ENCODE data around the gene NUBP1.
"Not testable (repeated sequence)": the region's sequence is repeated elsewhere in the genome, so short reads cannot be mapped to it uniquely, and the experiment has no call there.

The NUBP1 gene

GRCh38 chr16:10743610-10744369 lies at the start of gene NUBP1:
Gene NUBP1, plus strand, starts transcription at chr16:10743842. Its CDS starts 22 bp downstream, at chr16:10743864.
- peak; percentile 100 for DNase-seq

GRCh38 chr16:10693889-10694288 lies 49.8 kb upstream of the NUBP1 start:
- DNase-seq, result no peak

- DNase-seq, result no peak
These were observed 49.3 kb upstream of the NUBP1 start for GRCh38 chr16:10694306-10694705.

- no peak for DNase-seq
These were observed 48.8 kb upstream of the NUBP1 start, which contains the start of gene TEKT5 for GRCh38 chr16:10694830-10695229. Gene TEKT5, minus strand, starts transcription at chr16:10694930. Its CDS starts 57 bp downstream, at chr16:10694873.

- DNase-seq, result no peak
These were observed 43.9 kb upstream of the NUBP1 start for GRCh38 chr16:10699756-10700155.

GRCh38 chr16:10708969-10709368 lies 34.7 kb upstream of the NUBP1 start:
- no peak for DNase-seq

- DNase-seq, result no peak
These were observed 15.4 kb upstream of the NUBP1 start for GRCh38 chr16:10728003-10728887.

- DNase-seq, result no peak
These were observed 14.3 kb upstream of the NUBP1 start for GRCh38 chr16:10729104-10730048.

- no peak for DNase-seq
These were observed 11.9 kb upstream of the NUBP1 start for GRCh38 chr16:10731790-10732189.

- DNase-seq, result peak; percentile 54 to 75
These were observed 6.5 kb upstream of the NUBP1 start for GRCh38 chr16:10737068-10737625.

- peak; percentile 49 to 61 for DNase-seq
These were observed 5.2 kb upstream of the NUBP1 start for GRCh38 chr16:10738231-10739077.

GRCh38 chr16:10740000-10740844 lies 3.4 kb upstream of the NUBP1 start:
- no peak for DNase-seq

GRCh38 chr16:10740845-10741208 lies 2.8 kb upstream of the NUBP1 start:
- no peak for DNase-seq

- not testable (repeated sequence) for DNase-seq
These were observed 2.4 kb upstream of the NUBP1 start for GRCh38 chr16:10741249-10741648.

- no peak for DNase-seq
These were observed 1.8 kb upstream of the NUBP1 start for GRCh38 chr16:10741844-10742243.

- no peak for DNase-seq
These were observed 424 bp upstream of the NUBP1 start for GRCh38 chr16:10743227-10743609.

- no peak for DNase-seq
These were observed 858 bp downstream of the NUBP1 start for GRCh38 chr16:10744370-10745030.

- DNase-seq, result no peak
These were observed 2.2 kb downstream of the NUBP1 start for GRCh38 chr16:10745841-10746240.

GRCh38 chr16:10750793-10751192 lies 7.2 kb downstream of the NUBP1 start:
- no peak for DNase-seq

GRCh38 chr16:10751291-10751697 lies 7.7 kb downstream of the NUBP1 start:
- DNase-seq, result no peak

Data from stimulated activated CD4-positive, alpha-beta T cell treated with anti-CD3 and anti-CD28 coated beads, Interleukin-2, amount 100 ng/mL, for 24 hours (primary cell).